A549 (cell line): ENCODE data around the gene PHRF1.

Experiments
- CHD2 ChIP-seq: fragments of 150-350 bp; IDR thresholded peaks from 2 replicates; pipeline ENCODE4 v1.6.1; 2014; ENCODE audit warnings: low read length; ENCODE audit not compliant: partially characterized antibody
- EHF ChIP-seq: fragments of 250-450 bp; sonication (Bioruptor Pico); IDR thresholded peaks from 2 replicates; pipeline ENCODE4 v1.5.0; 2020; ENCODE audit warnings: mild to moderate bottlenecking
- TF ChIP-seq, protein P1 (sequence below): fragments of >200 bp; sonication (Bioruptor Twin); formaldehyde crosslinking; IDR thresholded peaks from 3 replicates; pipeline ENCODE4 v1.5.1; 2016

DNA sequence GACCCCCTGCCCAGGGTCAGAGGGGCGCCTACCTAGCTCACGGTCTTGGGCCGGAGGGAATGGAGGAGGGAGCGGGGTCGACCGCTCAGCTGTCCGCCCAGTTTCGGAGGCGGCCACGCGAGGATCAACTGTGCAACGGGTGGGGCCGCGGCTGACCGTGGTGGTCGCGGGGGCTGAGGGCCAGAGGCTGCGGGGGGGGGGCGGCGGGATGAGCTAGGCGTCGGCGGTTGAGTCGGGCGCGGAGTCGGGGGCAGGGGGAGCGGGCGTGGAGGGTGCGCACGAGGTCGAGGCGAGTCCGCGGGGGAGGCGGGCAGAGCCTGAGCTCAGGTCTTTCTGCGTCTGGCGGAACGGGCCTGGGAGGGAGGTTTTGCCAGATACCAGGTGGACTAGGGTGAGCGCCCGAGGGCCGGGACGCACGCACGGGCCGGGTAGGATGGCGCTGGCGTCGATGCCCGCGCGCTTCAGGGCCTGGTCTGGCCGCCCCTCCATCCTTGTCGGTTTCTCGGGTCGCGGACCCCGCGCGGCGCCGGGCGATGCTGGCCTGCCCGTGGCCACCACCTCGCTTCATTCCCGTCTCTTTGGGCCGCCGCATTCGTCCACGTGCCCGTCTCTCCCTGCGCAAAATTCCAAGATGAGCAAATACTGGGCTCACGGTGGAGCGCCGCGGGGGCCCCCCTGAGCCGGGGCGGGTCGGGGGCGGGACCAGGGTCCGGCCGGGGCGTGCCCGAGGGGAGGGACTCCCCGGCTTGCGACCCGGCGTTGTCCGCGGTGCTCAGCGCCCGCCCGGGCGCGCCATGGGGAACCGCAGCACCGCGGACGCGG lies 60.5 kb downstream of the PHRF1 start, which contains the start of gene DRD4:
- no peak for TF ChIP-seq CHD2
- TF ChIP-seq, protein P1, sequence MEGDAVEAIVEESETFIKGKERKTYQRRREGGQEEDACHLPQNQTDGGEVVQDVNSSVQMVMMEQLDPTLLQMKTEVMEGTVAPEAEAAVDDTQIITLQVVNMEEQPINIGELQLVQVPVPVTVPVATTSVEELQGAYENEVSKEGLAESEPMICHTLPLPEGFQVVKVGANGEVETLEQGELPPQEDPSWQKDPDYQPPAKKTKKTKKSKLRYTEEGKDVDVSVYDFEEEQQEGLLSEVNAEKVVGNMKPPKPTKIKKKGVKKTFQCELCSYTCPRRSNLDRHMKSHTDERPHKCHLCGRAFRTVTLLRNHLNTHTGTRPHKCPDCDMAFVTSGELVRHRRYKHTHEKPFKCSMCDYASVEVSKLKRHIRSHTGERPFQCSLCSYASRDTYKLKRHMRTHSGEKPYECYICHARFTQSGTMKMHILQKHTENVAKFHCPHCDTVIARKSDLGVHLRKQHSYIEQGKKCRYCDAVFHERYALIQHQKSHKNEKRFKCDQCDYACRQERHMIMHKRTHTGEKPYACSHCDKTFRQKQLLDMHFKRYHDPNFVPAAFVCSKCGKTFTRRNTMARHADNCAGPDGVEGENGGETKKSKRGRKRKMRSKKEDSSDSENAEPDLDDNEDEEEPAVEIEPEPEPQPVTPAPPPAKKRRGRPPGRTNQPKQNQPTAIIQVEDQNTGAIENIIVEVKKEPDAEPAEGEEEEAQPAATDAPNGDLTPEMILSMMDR, result no peak
- no peak for TF ChIP-seq EHF (CRISPR knock-in tag)
